IMR-90 (cell line): Measurements from ENCODE around the gene KRTAP10-1. TPM values are rescaled to one million over a fixed set of nuclear protein-coding genes. Genes with fewer than 3 reads are reported as not detected.

Source experiments
- ATAC-seq: fragments of 200-7000 bp; cut with Tn5 transposase; 2 replicates; pipeline ENCODE4 v1.9.1; 2020; ENCODE audit warnings: low read depth, mild to moderate bottlenecking, moderate library complexity
- BruUV-seq: library from RNA; stranded (reverse); fragments of 400-500 nt; replicated peaks from 2 replicates; lab custom pipeline; 2021; lab: Mats Ljungman, UMichigan
- CTCF ChIA-PET: fragments of 300-600 bp; formaldehyde crosslinking; extraction: SDS; loops from one replicate; lab custom pipeline; 2021; ENCODE audit warnings: antibody characterized with exemption; lab: Yijun Ruan, JAX
- POLR2A ChIA-PET: fragments of 300-600 bp; sonication (Branson Sonifier 250); formaldehyde crosslinking; loops from one replicate; lab custom pipeline; 2022; ENCODE audit warnings: antibody characterized with exemption; ENCODE audit not compliant: unreplicated experiment; lab: Charles Lee
- DNase-seq: peaks from one replicate; pipeline ENCODE4 v3.0.0; 2013
- H2AFZ ChIP-seq: replicated peaks from 2 replicates; pipeline ENCODE3; 2013; ENCODE audit warnings: low read length, mild to moderate bottlenecking; ENCODE audit not compliant: poor library complexity
- H2AK5ac ChIP-seq: 2 replicates; pipeline ENCODE4 v1.6.1; 2013; ENCODE audit warnings: low read depth, low read length, inconsistent platforms
- H2AK9ac ChIP-seq: replicated peaks from 2 replicates; pipeline ENCODE3; 2013; ENCODE audit warnings: mild to moderate bottlenecking, low read depth, low read length, moderate library complexity; ENCODE audit not compliant: poor library complexity
- H2BK120ac ChIP-seq: 2 replicates; pipeline ENCODE4 v1.6.1; 2013; ENCODE audit warnings: low read depth, low read length, inconsistent platforms
- H2BK15ac ChIP-seq: 3 replicates; pipeline ENCODE4 v1.6.1; 2013; ENCODE audit warnings: low read depth, low read length, inconsistent platforms
- H2BK20ac ChIP-seq: 2 replicates; pipeline ENCODE4 v1.6.1; 2013; ENCODE audit warnings: low read depth, mild to moderate bottlenecking, inconsistent platforms, low read length, moderate library complexity
- H2BK5ac ChIP-seq: 2 replicates; pipeline ENCODE4 v1.6.1; 2013; ENCODE audit warnings: mild to moderate bottlenecking, low read depth, low read length, inconsistent platforms; ENCODE audit not compliant: poor library complexity, severe bottlenecking
- H3K14ac ChIP-seq: replicated peaks from 2 replicates; pipeline ENCODE4 v1.6.1; 2013; ENCODE audit warnings: low read depth, low read length, inconsistent platforms
- H3K18ac ChIP-seq: 2 replicates; pipeline ENCODE4 v1.6.1; 2013; ENCODE audit warnings: low read depth, low read length, control low read depth
- H3K23ac ChIP-seq: 2 replicates; pipeline ENCODE4 v1.6.1; 2013; ENCODE audit warnings: low read depth, low read length, inconsistent platforms
- H3K27ac ChIP-seq: 2 replicates; pipeline ENCODE4 v1.5.1; 2013; ENCODE audit warnings: mild to moderate bottlenecking, control low read depth, low read length; ENCODE audit not compliant: insufficient read depth
- H3K27me3 ChIP-seq: 2 replicates; pipeline ENCODE4 v1.6.1; 2013; ENCODE audit warnings: low read length; ENCODE audit not compliant: control insufficient read depth, insufficient read depth
- H3K36me3 ChIP-seq: 2 replicates; pipeline ENCODE4 v1.6.1; 2013; ENCODE audit warnings: low read length, mixed read lengths; ENCODE audit not compliant: control insufficient read depth, insufficient read depth
- H3K4ac ChIP-seq: 2 replicates; pipeline ENCODE4 v1.6.1; 2013; ENCODE audit warnings: low read depth, low read length, inconsistent platforms
- H3K4me1 ChIP-seq: 2 replicates; pipeline ENCODE4 v1.6.1; 2013; ENCODE audit warnings: low read length, mixed read lengths; ENCODE audit not compliant: control insufficient read depth, insufficient read depth
- H3K4me2 ChIP-seq: 2 replicates; pipeline ENCODE4 v1.6.1; 2013; ENCODE audit warnings: low read depth, mild to moderate bottlenecking, control low read depth, low read length, moderate library complexity
- H3K4me3 ChIP-seq: 2 replicates; pipeline ENCODE4 v1.5.1; 2013; ENCODE audit warnings: low read depth, mild to moderate bottlenecking, control low read depth, low read length, moderate library complexity; ENCODE audit not compliant: insufficient read depth
- H3K56ac ChIP-seq: 2 replicates; pipeline ENCODE4 v1.6.1; 2013; ENCODE audit warnings: low read length, inconsistent platforms; ENCODE audit not compliant: insufficient read depth; ENCODE audit errors: extremely low read depth
- H3K79me1 ChIP-seq, 2 experiments: 2 replicates each; pipeline ENCODE4 v1.6.1; 2013; ENCODE audit warnings: low read length in 2 of 2, inconsistent platforms in 1 of 2, low read depth in 1 of 2
- H3K9ac ChIP-seq: 2 replicates; pipeline ENCODE4 v1.6.1; 2013; ENCODE audit warnings: low read depth, low read length, control low read depth
- H3K9me1 ChIP-seq: 2 replicates; pipeline ENCODE4 v1.6.1; 2013; ENCODE audit warnings: low read length, inconsistent platforms; ENCODE audit not compliant: insufficient read depth
- H3K9me3 ChIP-seq: 2 replicates; pipeline ENCODE4 v1.6.1; 2013; ENCODE audit warnings: low read length; ENCODE audit not compliant: control insufficient read depth, insufficient read depth
- H4K20me1 ChIP-seq: 2 replicates; pipeline ENCODE4 v1.6.1; 2013; ENCODE audit warnings: low read length, inconsistent platforms; ENCODE audit not compliant: insufficient read depth
- H4K5ac ChIP-seq: 2 replicates; pipeline ENCODE4 v1.6.1; 2013; ENCODE audit warnings: mild to moderate bottlenecking, low read depth, low read length, control low read depth
- H4K8ac ChIP-seq, 2 experiments: 2 replicates each; pipeline ENCODE4 v1.6.1; 2013; ENCODE audit warnings: low read depth in 2 of 2, low read length in 2 of 2, control low read depth in 1 of 2, inconsistent platforms in 1 of 2
- H4K91ac ChIP-seq: 2 replicates; pipeline ENCODE4 v1.6.1; 2013; ENCODE audit warnings: low read depth, low read length, inconsistent platforms; ENCODE audit not compliant: insufficient read depth
- BHLHE40 ChIP-seq: fragments of 150-350 bp; IDR thresholded peaks from 2 replicates; pipeline ENCODE4 v1.6.1; 2016; ENCODE audit warnings: mild to moderate bottlenecking, low read depth, low read length
- FOS ChIP-seq: fragments of 150-350 bp; IDR thresholded peaks from 2 replicates; pipeline ENCODE4 v1.6.1; 2016; ENCODE audit warnings: low read depth, low read length
- MAFK ChIP-seq: IDR thresholded peaks from 2 replicates; pipeline ENCODE4 v1.6.1; 2012; ENCODE audit warnings: low read depth, low read length, improper control_type of control experiment
- POLR2A ChIP-seq: IDR thresholded peaks from 2 replicates; pipeline ENCODE4 v1.6.1; 2012; ENCODE audit warnings: mild to moderate bottlenecking, low read depth, low read length
- RAD21 ChIP-seq: IDR thresholded peaks from 2 replicates; pipeline ENCODE4 v1.6.1; 2012; ENCODE audit warnings: low read length, improper control_type of control experiment
- RCOR1 ChIP-seq: IDR thresholded peaks from 2 replicates; pipeline ENCODE4 v1.6.1; 2012; ENCODE audit warnings: mild to moderate bottlenecking, low read length, improper control_type of control experiment; ENCODE audit not compliant: insufficient replicate concordance
- WGBS, 2 experiments: methylation state at CpG; one replicate each; pipeline versions ENCODE4 v1.1.5 to v1.1.7; 2013; ENCODE audit warnings: missing lambda C conversion rate in 2 of 2; ENCODE audit not compliant: insufficient read length in 1 of 2; ENCODE audit errors: extremely low coverage in 2 of 2; 5-methylcytosine and 5-hydroxymethylcytosine counted together
- dilution Hi-C: fragments of 300-500 bp; cut with HindIII; formaldehyde crosslinking; loops from one replicate; pipeline ENCODE4 v1.14.3; 2018; ENCODE audit warnings: low sequenced_read_pairs; ENCODE audit not compliant: unreplicated experiment
- in situ Hi-C: fragments of 300-500 bp; cut with MboI; formaldehyde crosslinking; loops from 3 replicates; pipeline ENCODE4 v1.14.3; 2019; ENCODE audit warnings: low sequenced_read_pairs, inconsistent platforms, mixed read lengths
- intact Hi-C: fragments of 100-400 bp; cut with micrococcal nuclease; formaldehyde crosslinking; loops from 2 replicates; pipeline ENCODE4 v1.10.0; 2022
- polyA plus RNA-seq, 3 experiments: library from polyadenylated mRNA; depleted of rRNA; stranded (reverse); fragments of >200 nt; gene quantifications; 2 replicates each; pipeline ENCODE4 v1.2.3, GENCODE V29; 2012; ENCODE audit warnings: low replicate concordance in 1 of 3
- total RNA-seq: library from RNA; depleted of rRNA; stranded (reverse); fragments of >200 nt; gene quantifications from 2 replicates; pipeline ENCODE4 v1.2.3, GENCODE V29; 2012
- TF ChIP-seq, protein P1 (sequence below): fragments of 150-350 bp; IDR thresholded peaks from 2 replicates; pipeline ENCODE4 v1.6.1; 2017; ENCODE audit warnings: mild to moderate bottlenecking, antibody characterized with exemption, low read length, low read depth
- TF ChIP-seq, protein P2 (sequence below): conservative IDR thresholded peaks from 2 replicates; pipeline ENCODE4 v1.5.1; 2012; ENCODE audit warnings: mild to moderate bottlenecking, low read depth, low read length, improper control_type of control experiment

KRTAP10-1 gene
- total and polyA plus RNA-seq, 2 of the 4 experiments (the other 2 are of a cell fraction): not detected

DNA sequence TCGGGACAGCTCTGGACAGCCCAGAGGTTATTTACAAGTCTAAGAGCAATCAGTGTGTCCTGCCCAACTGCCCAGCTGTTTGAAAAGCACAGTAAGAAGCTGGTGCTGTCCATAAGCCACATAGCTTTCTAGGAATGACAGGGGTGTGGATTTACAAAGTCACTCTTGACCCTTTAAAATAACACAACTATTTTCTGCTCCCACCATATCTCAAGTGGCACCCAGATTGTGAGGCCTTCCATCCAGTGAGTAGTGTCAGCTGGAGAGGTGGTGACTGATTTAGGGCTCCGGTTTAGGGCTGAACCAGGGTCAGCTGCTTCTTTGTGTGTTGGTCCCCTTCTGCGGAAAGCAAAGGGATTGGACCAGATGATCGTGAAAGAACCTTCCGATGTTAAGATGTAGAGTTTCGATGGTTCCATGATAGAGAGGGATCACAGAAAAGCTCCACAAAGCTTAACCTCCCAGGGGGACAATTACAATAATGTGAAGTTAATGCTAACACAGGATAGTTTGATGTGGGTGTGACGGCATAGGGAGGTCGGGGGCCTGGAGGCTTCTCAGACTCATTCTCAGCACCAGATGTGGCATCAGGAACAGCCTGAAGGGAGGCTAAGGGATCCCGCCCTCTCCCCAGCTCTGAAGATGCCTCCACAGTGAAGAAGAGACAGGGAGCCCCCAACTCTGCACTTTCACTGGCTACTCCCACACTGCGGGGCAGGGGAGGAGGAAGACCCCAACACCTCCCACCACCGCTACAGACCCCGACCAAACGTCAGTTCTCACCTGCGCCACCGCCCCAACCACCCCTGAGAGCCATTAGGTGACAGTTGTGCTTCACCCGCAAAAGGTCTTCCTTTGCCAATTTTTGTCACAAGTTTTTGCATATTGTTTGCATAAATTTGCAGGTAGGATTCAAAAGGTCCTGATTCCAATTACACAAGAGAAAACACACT, 44.1 kb downstream of the KRTAP10-1 start (continued):
- TF ChIP-seq RAD21: no peak

DNA sequence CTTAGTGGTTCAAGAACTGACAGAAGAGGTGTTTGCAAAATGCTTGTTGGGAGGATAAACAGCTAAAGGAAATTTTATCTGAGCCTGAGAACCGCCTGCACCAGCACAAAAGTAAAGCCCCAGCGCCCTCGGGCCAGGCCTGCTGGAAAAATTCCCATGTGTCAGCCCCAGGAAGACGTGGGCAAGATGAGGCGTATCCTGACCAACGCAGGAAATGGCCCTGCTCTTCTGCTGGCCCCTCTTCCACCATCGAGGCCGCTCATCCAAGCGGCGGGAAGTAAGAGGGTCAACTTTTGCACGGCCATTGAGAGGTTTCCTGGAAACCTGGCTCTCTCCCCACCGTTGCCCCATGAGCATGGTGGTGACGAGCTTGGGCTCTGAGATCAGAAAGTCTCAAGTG, 45.0 kb downstream of the KRTAP10-1 start:
- Histone ChIP-seq H3K23ac (no peak overlapping the region), H2AK9ac (no peak overlapping the region), H2BK120ac (no peak overlapping the region), H3K4me1 (no peaks in the 10 kb centered on the region), H3K27me3 (peaks cover 23% of the 10 kb centered on the region), H4K5ac (no peak overlapping the region), H3K56ac (no peak overlapping the region), H3K9me3 (peaks cover 24% of the 10 kb centered on the region), H2BK20ac (no peak overlapping the region), H3K36me3 (no peaks in the 10 kb centered on the region), H3K9me1 (no peaks in the 10 kb centered on the region), H2BK15ac (no peak overlapping the region), H3K18ac (no peak overlapping the region), H3K9ac (no peak overlapping the region), H2AFZ (no peak overlapping the region), H3K4ac (no peak overlapping the region), H4K91ac (no peak overlapping the region), H3K4me2 (no peak overlapping the region), H3K79me1 (no peaks in the 10 kb centered on the region), H2BK5ac (no peak overlapping the region), H3K27ac (no peak overlapping the region), H4K8ac (no peak overlapping the region), H4K20me1 (no peaks in the 10 kb centered on the region), H3K4me3 (no peak overlapping the region), H2AK5ac (no peak overlapping the region), H3K14ac (no peak overlapping the region)
- WGBS, 2 experiments: 43% methylated on average over 1 of the region's 13 CpGs; no CpG with 5 or more reads in 1 of the 2 experiments
- ATAC-seq: no peak
- dilution Hi-C loops (no loop called here), in situ Hi-C loops (no loop called here), intact Hi-C loops (no loop called here)
- POLR2A ChIA-PET: no interaction called here
- BruUV-seq: no TSS peak
- TF ChIP-seq BHLHE40 (no peak), RCOR1 (no peak), MAFK (no peak), FOS (no peak), POLR2A (no peak)
- TF ChIP-seq, protein P1, sequence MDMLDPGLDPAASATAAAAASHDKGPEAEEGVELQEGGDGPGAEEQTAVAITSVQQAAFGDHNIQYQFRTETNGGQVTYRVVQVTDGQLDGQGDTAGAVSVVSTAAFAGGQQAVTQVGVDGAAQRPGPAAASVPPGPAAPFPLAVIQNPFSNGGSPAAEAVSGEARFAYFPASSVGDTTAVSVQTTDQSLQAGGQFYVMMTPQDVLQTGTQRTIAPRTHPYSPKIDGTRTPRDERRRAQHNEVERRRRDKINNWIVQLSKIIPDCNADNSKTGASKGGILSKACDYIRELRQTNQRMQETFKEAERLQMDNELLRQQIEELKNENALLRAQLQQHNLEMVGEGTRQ: no peak
- TF ChIP-seq, protein P2, sequence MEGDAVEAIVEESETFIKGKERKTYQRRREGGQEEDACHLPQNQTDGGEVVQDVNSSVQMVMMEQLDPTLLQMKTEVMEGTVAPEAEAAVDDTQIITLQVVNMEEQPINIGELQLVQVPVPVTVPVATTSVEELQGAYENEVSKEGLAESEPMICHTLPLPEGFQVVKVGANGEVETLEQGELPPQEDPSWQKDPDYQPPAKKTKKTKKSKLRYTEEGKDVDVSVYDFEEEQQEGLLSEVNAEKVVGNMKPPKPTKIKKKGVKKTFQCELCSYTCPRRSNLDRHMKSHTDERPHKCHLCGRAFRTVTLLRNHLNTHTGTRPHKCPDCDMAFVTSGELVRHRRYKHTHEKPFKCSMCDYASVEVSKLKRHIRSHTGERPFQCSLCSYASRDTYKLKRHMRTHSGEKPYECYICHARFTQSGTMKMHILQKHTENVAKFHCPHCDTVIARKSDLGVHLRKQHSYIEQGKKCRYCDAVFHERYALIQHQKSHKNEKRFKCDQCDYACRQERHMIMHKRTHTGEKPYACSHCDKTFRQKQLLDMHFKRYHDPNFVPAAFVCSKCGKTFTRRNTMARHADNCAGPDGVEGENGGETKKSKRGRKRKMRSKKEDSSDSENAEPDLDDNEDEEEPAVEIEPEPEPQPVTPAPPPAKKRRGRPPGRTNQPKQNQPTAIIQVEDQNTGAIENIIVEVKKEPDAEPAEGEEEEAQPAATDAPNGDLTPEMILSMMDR: no peak
- DNase-seq: no peak
- CTCF ChIA-PET: no interaction called here
